Skeletal muscle satellite cell (primary cell): Measurements from ENCODE around the gene TLCD1.
"Not testable (repeated sequence)": the region's sequence is repeated elsewhere in the genome, so short reads cannot be mapped to it uniquely, and the experiment has no call there.

ENCODE experiments used
- H3K27me3 ChIP-seq: 2 replicates; pipeline ENCODE4 v1.7.0; 2013; ENCODE audit warnings: low read length; ENCODE audit not compliant: control insufficient read depth, insufficient read depth
- H3K36me3 ChIP-seq: 2 replicates; pipeline ENCODE4 v1.7.0; 2013; ENCODE audit warnings: mild to moderate bottlenecking, control low read depth, low read length; ENCODE audit not compliant: insufficient read depth
- H3K4me1 ChIP-seq: 2 replicates; pipeline ENCODE4 v1.7.0; 2013; ENCODE audit warnings: low read length; ENCODE audit not compliant: control insufficient read depth, insufficient read depth
- H3K4me2 ChIP-seq: 2 replicates; pipeline ENCODE4 v1.7.0; 2013; ENCODE audit warnings: mild to moderate bottlenecking, low read length
- H3K4me3 ChIP-seq: 2 replicates; pipeline ENCODE4 v1.7.0; 2013; ENCODE audit warnings: low read length
- H3K9ac ChIP-seq: 2 replicates; pipeline ENCODE4 v1.7.0; 2013; ENCODE audit warnings: mild to moderate bottlenecking, low read depth, low read length, moderate library complexity
- H3K9me3 ChIP-seq: replicated peaks from 2 replicates; pipeline ENCODE4 v1.7.0; 2013; ENCODE audit warnings: mild to moderate bottlenecking, control low read depth, low read length

Gene TLCD1

DNA sequence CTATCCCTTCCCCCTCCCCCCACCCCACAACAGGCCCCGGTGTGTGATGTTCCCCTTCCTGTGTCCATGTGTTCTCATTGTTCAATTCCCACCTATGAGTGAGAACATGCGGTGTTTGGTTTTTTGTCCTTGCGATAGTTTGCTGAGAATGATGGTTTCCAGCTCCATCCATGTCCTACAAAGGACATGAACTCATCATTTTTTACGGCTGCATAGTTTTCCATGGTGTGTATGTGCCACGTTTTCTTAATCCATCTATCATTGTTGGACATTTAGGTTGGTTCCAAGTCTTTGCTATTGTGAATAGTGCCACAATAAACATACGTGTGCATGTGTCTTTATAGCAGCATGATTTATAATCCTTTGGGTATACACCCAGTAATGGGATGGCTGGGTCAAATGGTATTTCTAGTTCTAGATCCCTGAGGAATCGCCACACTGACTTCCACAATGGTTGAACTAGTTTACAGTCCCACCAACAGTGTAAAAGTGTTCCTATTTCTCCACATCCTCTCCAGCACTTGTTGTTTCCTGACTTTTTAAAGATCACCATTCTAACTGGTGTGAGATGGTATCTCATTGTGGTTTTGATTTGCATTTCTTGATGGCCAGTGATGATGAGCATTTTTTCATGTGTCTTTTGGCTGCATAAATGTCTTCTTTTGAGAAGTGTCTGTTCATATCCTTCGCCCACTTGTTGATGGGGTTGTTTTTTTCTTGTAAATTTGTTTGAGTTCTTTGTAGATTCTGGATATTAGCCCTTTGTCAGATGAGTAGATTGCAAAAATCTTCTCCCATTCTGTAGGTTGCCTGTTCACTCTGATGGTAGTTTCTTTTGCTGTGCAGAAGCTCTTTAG lies 10.1 kb upstream of the TLCD1 start:
- H3K9me3 ChIP-seq, H3K9ac ChIP-seq, H3K4me3 ChIP-seq, H3K27me3 ChIP-seq, H3K4me2 ChIP-seq, H3K36me3 ChIP-seq, H3K4me1 ChIP-seq: not testable (repeated sequence)

DNA sequence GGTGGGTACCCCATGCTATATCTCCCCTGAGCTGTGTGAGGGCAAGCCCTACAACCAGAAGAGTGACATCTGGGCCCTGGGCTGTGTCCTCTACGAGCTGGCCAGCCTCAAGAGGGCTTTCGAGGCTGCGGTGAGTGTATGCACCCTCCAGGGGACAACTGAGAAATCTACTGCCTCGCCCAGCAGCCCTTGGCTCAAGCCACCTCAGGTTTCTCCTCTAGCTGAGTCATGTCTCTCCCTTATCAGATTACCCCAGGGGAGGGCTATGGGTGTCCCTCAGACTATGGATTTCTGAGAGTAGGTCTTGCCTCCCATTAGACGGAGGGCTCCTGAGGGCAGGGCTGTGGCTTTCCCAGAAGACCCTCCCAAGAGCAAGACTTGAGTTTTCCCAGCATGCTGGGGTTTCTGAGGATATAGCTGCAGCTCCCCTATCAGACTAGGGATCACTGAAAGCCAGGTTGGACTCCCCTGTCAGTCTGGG lies 9.2 kb upstream of the TLCD1 start:
- Histone ChIP-seq H3K36me3 (no peaks in the 10 kb centered on the region), H3K4me1 (peaks cover 6% of the 10 kb centered on the region), H3K4me3 (no peak overlapping the region), H3K9me3 (peaks cover 1% of the 10 kb centered on the region), H3K4me2 (no peak overlapping the region), H3K9ac (no peak overlapping the region), H3K27me3 (no peaks in the 10 kb centered on the region)

GRCh38 chr17:28734712-28735241 lies 8.7 kb upstream of the TLCD1 start:
- no peak overlapping the region for H3K4me3 ChIP-seq
- H3K9ac ChIP-seq: no peak overlapping the region
- no peaks in the 10 kb centered on the region for H3K27me3 ChIP-seq
- no peak overlapping the region for H3K4me2 ChIP-seq
- H3K36me3 ChIP-seq: no peaks in the 10 kb centered on the region
- no peaks in the 10 kb centered on the region for H3K9me3 ChIP-seq
- H3K4me1 ChIP-seq: peaks cover 6% of the 10 kb centered on the region

DNA sequence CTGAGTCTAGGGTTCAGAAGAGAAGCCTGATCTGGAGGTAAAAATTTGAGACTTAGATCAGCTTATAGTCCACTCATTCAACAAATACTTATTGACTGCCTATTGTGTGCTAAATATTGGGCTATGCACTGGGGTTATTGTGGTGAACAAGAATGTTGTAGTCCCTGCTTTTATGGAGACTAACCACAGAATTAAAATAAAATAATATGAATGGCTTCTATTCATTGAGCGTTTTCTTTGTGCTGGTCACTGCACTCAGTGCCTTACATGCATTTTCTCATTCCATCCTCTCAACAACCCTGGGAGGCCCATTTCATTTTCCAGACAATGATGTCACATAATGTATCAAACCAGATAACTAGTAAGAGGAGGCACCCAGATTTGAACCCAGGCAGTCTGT lies 7.3 kb upstream of the TLCD1 start:
- H3K9me3 ChIP-seq: no peaks in the 10 kb centered on the region
- H3K27me3 ChIP-seq: no peaks in the 10 kb centered on the region
- H3K4me1 ChIP-seq: peaks cover 10% of the 10 kb centered on the region
- H3K4me2 ChIP-seq: no peak overlapping the region
- H3K36me3 ChIP-seq: no peaks in the 10 kb centered on the region
- H3K9ac ChIP-seq: no peak overlapping the region
- H3K4me3 ChIP-seq: no peak overlapping the region

DNA sequence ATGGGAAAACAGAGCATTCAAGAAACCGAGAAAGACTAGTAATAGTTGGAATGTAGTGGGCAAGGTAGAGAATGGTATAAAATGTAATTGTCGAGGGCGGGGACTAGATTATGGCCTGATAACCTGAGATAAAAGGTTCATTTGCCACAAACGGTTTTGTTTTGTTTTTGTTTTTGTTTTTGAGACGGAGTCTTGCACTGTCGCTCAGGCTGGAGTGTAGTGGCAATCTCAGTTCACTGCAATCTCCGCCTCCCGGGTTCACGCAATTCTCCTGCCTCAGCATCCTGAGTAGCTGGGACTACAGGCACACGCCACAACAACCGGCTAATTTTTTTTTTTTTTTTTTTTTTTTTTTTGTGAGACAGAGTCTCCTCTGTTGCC lies 3.9 kb upstream of the TLCD1 start:
- H3K4me3 ChIP-seq: no peak overlapping the region
- H3K9ac ChIP-seq: no peak overlapping the region
- peaks cover 2% of the 10 kb centered on the region for H3K36me3 ChIP-seq
- no peaks in the 10 kb centered on the region for H3K27me3 ChIP-seq
- H3K4me2 ChIP-seq: no peak overlapping the region
- peaks cover 18% of the 10 kb centered on the region for H3K4me1 ChIP-seq
- no peaks in the 10 kb centered on the region for H3K9me3 ChIP-seq

- Histone ChIP-seq H3K4me1 (peaks cover 28% of the 10 kb centered on the region), H3K36me3 (peaks cover 15% of the 10 kb centered on the region), H3K4me2 (peak within 1 kb of the TSS; percentile 99), H3K9me3 (no peaks in the 10 kb centered on the region), H3K4me3 (peak within 1 kb of the TSS; percentile 84), H3K9ac (peak within 1 kb of the TSS; percentile 90), H3K27me3 (no peaks in the 10 kb centered on the region)
Observed at GRCh38 chr17:28728364-28729200, 2.5 kb upstream of the TLCD1 start, which contains the start of gene NEK8. NEK8 (plus strand) TSS chr17:28728788; CDS start chr17:28728814, 26 bp downstream.

DNA sequence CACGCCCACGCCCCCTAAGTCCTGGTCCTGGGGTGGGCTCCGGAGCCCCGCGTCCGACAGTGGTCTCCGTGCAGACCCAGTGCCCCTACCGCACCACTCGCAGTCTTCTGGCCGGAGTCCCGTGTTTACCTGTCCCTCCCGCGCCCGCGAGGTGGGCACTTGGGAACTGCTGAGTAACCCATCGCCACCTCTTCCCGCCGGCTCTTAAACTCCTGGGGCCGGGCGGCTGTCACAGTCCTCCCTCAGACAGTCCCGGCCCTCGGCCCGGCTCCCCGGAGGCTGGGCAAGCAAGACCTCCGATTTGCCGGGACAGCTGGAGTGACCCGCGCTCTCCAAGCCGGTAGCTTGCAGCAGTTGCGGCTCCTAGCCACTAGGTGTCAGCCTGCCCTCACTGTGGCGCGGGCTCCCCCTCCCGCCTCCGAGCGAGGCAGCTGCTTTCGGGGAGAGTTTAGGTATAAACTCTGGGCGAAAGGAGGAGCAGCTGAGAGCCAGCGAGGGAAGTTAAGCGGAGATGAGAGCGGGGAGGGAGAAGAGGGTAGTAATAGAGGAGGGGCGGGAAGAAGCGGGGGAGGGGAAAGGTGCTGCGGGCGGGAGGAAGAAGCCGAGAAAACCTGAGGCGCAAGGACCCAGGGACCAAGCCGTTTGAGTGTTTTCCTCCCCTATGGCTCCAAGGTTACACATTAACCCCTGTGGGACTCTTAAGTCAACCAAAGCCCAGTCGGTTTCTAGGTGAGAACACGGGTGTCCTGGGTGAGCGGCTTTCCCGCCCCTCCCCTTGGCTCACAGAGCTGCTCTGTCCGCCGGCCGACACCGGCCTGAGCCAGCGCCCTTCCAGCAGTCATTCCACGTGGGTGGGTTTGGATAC lies 826 bp upstream of the TLCD1 start:
- peaks cover 44% of the 10 kb centered on the region for H3K4me1 ChIP-seq
- H3K4me2 ChIP-seq: peak overlapping the region; percentile 99
- H3K27me3 ChIP-seq: no peaks in the 10 kb centered on the region
- H3K9ac ChIP-seq: peak overlapping the region; percentile 71
- H3K9me3 ChIP-seq: no peaks in the 10 kb centered on the region
- peaks cover 32% of the 10 kb centered on the region for H3K36me3 ChIP-seq
- H3K4me3 ChIP-seq: peak overlapping the region; percentile 74

DNA sequence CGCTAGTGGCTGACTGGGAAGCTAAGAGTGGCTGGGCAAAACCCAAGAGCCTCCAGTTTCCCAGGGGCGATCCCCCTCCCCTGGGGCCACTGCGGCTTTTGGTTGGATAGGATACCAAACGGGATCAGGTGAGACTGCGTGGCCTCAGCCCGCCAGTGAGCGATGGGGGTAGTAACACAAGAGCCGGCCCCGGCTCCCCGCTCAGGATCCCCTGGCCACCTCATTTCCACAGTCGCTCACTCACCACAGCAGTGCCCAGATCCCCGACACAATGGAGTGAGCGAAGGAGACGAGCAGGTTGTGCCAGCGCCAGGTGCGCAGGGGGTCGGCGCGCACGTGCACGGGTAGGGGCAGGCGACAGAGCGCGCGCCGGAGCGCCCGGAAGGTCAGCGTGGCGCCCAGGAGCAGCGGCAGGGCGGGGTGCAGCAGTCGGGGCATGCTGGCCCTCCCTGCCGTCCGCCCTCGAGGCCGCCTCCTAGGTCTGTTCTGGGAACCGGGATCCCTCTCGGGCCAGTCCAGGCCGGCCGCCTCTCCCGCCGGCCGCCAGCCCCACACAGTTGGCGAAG lies 290 bp downstream of the TLCD1 start:
- Histone ChIP-seq H3K4me2 (peak overlapping the region; percentile 99), H3K9ac (peak overlapping the region; percentile 80), H3K36me3 (peaks cover 43% of the 10 kb centered on the region), H3K9me3 (no peaks in the 10 kb centered on the region), H3K4me1 (peaks cover 52% of the 10 kb centered on the region), H3K27me3 (no peaks in the 10 kb centered on the region), H3K4me3 (peak overlapping the region; percentile 74)

DNA sequence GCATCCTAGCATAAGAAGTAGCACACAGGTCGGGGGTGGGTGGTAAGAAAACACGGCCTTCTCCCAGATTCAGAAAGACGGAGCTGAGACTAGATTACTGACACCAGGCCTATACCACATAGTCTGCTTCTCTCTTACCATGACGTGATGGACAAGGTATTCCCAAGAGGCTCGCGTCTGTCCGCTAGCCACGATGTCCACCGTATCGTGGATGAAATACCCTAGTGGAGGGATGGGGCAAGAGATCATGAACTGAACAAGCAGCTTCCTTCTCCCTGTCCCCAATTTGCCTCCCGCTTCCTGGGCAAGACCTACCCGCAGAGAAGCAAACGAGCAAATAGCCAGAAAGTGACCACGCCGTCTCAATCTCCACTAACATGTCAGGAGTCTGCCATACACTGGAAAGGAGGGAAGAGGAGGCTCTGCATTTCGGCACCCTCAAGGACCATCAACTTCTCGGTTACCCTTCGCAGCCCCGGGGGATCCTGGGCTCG lies 820 bp downstream of the TLCD1 start:
- no peaks in the 10 kb centered on the region for H3K27me3 ChIP-seq
- peaks cover 52% of the 10 kb centered on the region for H3K4me1 ChIP-seq
- H3K36me3 ChIP-seq: peaks cover 44% of the 10 kb centered on the region
- H3K9ac ChIP-seq: peak overlapping the region; percentile 80
- no peaks in the 10 kb centered on the region for H3K9me3 ChIP-seq
- H3K4me3 ChIP-seq: peak overlapping the region; percentile 74
- peak overlapping the region; percentile 99 for H3K4me2 ChIP-seq

DNA sequence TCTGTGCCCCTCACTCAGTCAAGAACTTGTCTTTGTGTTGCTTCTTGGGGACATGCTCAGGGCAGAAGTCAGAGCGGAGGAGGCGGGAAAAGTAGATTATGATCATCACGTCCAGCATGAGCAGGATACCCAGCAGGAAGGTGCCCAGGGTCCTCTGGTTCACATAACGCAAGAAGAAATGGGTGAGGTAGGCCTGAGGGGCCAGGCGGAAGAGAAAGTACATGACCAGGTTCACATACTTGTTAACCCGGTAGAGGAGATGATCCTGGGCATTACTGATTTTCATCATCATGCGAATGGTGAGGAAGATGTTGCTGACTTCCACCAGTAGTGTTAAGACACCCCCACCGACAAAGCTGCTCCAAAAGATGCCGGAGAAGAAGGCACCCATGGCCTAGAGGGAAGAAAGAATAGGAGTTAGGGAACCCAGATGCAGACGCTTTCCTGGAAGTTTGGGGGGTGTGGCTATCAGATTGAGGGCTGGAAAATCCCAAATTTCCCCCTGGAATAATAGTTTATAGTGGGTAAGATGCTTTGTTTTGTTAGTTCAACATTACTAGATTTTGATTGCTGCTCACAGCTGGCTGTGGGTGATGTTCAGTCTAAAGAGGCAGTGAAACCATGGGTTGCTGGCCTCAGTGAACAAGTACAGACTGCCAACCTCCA lies 1.4 kb downstream of the TLCD1 start:
- Histone ChIP-seq H3K9me3 (no peaks in the 10 kb centered on the region), H3K36me3 (peaks cover 44% of the 10 kb centered on the region), H3K4me1 (peaks cover 52% of the 10 kb centered on the region), H3K27me3 (no peaks in the 10 kb centered on the region), H3K4me2 (peak overlapping the region; percentile 99), H3K9ac (peak overlapping the region; percentile 80), H3K4me3 (peak overlapping the region; percentile 74)
